Endodermal cell (in vitro differentiated cells): Measurements from ENCODE around the gene ADGRF5. TPM values are rescaled to one million over a fixed set of nuclear protein-coding genes. Genes with fewer than 3 reads are reported as not detected.
A peak's percentile ranks its signal among the peaks of the same experiment; 100 is the strongest.

Experiments used
- DNase-seq: peaks from one replicate; pipeline ENCODE4 v3.0.0-alpha.2; 2017
- H3K27ac ChIP-seq: 2 replicates; pipeline ENCODE4 v1.5.1; 2013; ENCODE audit warnings: mild to moderate bottlenecking, low read depth, low read length, moderate library complexity
- H3K27me3 ChIP-seq: 2 replicates; pipeline ENCODE4 v1.6.1; 2013; ENCODE audit warnings: mild to moderate bottlenecking, low read length, moderate library complexity; ENCODE audit not compliant: insufficient read depth, control insufficient read depth, poor library complexity, severe bottlenecking
- H3K36me3 ChIP-seq: 2 replicates; pipeline ENCODE4 v1.7.0; 2013; ENCODE audit warnings: mild to moderate bottlenecking, low read length, moderate library complexity; ENCODE audit not compliant: control insufficient read depth, insufficient read depth
- H3K4me1 ChIP-seq: one replicate; pipeline ENCODE4 v1.7.0; 2013; ENCODE audit warnings: low read length; ENCODE audit not compliant: control insufficient read depth, insufficient read depth
- H3K4me3 ChIP-seq: 2 replicates; pipeline ENCODE4 v1.5.1; 2013; ENCODE audit warnings: mild to moderate bottlenecking, low read length, moderate library complexity
- H3K9ac ChIP-seq: 2 replicates; pipeline ENCODE4 v1.6.1; 2013; ENCODE audit warnings: mild to moderate bottlenecking, low read length, moderate library complexity; ENCODE audit not compliant: poor library complexity, severe bottlenecking; ENCODE audit errors: extremely low read depth
- H3K9me3 ChIP-seq: 2 replicates; pipeline ENCODE4 v1.6.1; 2013; ENCODE audit warnings: mild to moderate bottlenecking, low read length, moderate library complexity; ENCODE audit not compliant: control insufficient read depth
- H3K27ac Mint-ChIP-seq: 2 replicates; pipeline ENCODE4 v1.8.0; 2020; ENCODE audit warnings: mixed read lengths
- H3K27me3 Mint-ChIP-seq: 2 replicates; pipeline ENCODE4 v1.8.0; 2021; ENCODE audit warnings: mild to moderate bottlenecking, mixed read lengths; ENCODE audit not compliant: insufficient read depth
- H3K36me3 Mint-ChIP-seq: 2 replicates; pipeline ENCODE4 v1.8.0; 2020; ENCODE audit warnings: low read depth, mixed read lengths
- H3K4me1 Mint-ChIP-seq: 2 replicates; pipeline ENCODE4 v1.8.0; 2020; ENCODE audit warnings: mixed read lengths
- H3K4me3 Mint-ChIP-seq: 2 replicates; pipeline ENCODE4 v1.8.0; 2020; ENCODE audit warnings: mild to moderate bottlenecking, moderate library complexity, mixed read lengths
- H3K9me3 Mint-ChIP-seq: 2 replicates; pipeline ENCODE4 v1.8.0; 2020; ENCODE audit warnings: mild to moderate bottlenecking, mixed read lengths
- CTCF ChIP-seq: fragments of 200-600 bp; sonication (generic); conservative IDR thresholded peaks from 2 replicates; pipeline ENCODE4 v1.5.0; 2021; ENCODE audit warnings: antibody characterized with exemption, mild to moderate bottlenecking
- WGBS, 2 experiments: methylation state at CpG; one replicate each; pipeline versions ENCODE4 v1.1.5 to v1.1.7; 2013; ENCODE audit warnings: missing lambda C conversion rate in 2 of 2, mixed read lengths in 1 of 2; ENCODE audit not compliant: insufficient coverage in 1 of 2, insufficient read length in 1 of 2; 5-methylcytosine and 5-hydroxymethylcytosine counted together
- total RNA-seq, 2 donors: library from RNA; stranded (reverse); fragmentation: NEBNext Ultra II Directional in 1 of 2; extraction: Animal tissue kit (Norgen Biotek cat#: 25700) in 1 of 2; gene quantifications; 2 replicates in 1 of 2; 3 replicates in 1 of 2; pipeline ENCODE4 v1.2.1, GENCODE V29; 2021

Gene ADGRF5
- total RNA-seq, 2 donors from 2014 or later = not detected

GRCh38 chr6:46898006-46898405, 23.7 kb downstream of the ADGRF5 start:
- Histone ChIP-seq H3K27ac (no peak overlapping the region), H3K36me3 (no peaks in the 10 kb centered on the region), H3K27me3 (no peaks in the 10 kb centered on the region), H3K9ac (no peak overlapping the region), H3K4me3 (no peak overlapping the region), H3K4me1 (no peaks in the 10 kb centered on the region), H3K9me3 (no peaks in the 10 kb centered on the region)
- peaks cover 3% of the 10 kb centered on the region for H3K4me1 Mint-ChIP-seq
- H3K4me3 Mint-ChIP-seq = no peak overlapping the region
- TF ChIP-seq CTCF = no peak
- no peaks in the 10 kb centered on the region for H3K9me3 Mint-ChIP-seq
- H3K27me3 Mint-ChIP-seq = no peaks in the 10 kb centered on the region
- H3K36me3 Mint-ChIP-seq = no peaks in the 10 kb centered on the region
- H3K27ac Mint-ChIP-seq = no peak overlapping the region
- peak; percentile 57 for DNase-seq
- WGBS, 2 experiments = 63 to 70% methylated on average over 2 of the region's 2 CpGs

GRCh38 chr6:46896871-46897270, 24.9 kb downstream of the ADGRF5 start:
- H3K36me3 ChIP-seq = no peaks in the 10 kb centered on the region
- H3K9me3 ChIP-seq = no peaks in the 10 kb centered on the region
- no peaks in the 10 kb centered on the region for H3K4me1 ChIP-seq
- H3K27ac ChIP-seq = no peak overlapping the region
- H3K4me1 Mint-ChIP-seq = peaks cover 3% of the 10 kb centered on the region
- no peaks in the 10 kb centered on the region for H3K9me3 Mint-ChIP-seq
- H3K4me3 Mint-ChIP-seq = no peak overlapping the region
- no peaks in the 10 kb centered on the region for H3K27me3 ChIP-seq
- TF ChIP-seq CTCF = no peak
- H3K4me3 ChIP-seq = no peak overlapping the region
- no peak overlapping the region for H3K27ac Mint-ChIP-seq
- H3K27me3 Mint-ChIP-seq = no peaks in the 10 kb centered on the region
- H3K36me3 Mint-ChIP-seq = no peaks in the 10 kb centered on the region
- H3K9ac ChIP-seq = no peak overlapping the region
- no peak for DNase-seq

GRCh38 chr6:46895930-46896329, 25.8 kb downstream of the ADGRF5 start:
- Histone ChIP-seq H3K4me1 (no peaks in the 10 kb centered on the region), H3K9me3 (no peaks in the 10 kb centered on the region), H3K4me3 (no peak overlapping the region), H3K9ac (no peak overlapping the region), H3K36me3 (no peaks in the 10 kb centered on the region), H3K27ac (no peak overlapping the region), H3K27me3 (no peaks in the 10 kb centered on the region)
- H3K4me3 Mint-ChIP-seq = no peak overlapping the region
- H3K27ac Mint-ChIP-seq = no peak overlapping the region
- peaks cover 3% of the 10 kb centered on the region for H3K4me1 Mint-ChIP-seq
- no peaks in the 10 kb centered on the region for H3K36me3 Mint-ChIP-seq
- H3K27me3 Mint-ChIP-seq = no peaks in the 10 kb centered on the region
- H3K9me3 Mint-ChIP-seq = no peaks in the 10 kb centered on the region
- no peak for TF ChIP-seq CTCF
- no peak for DNase-seq
- 89 to 92% methylated on average over 7 of the region's 7 CpGs for WGBS, 2 experiments
